ENCODE data around the gene ZNF609. TPM values are rescaled to one million over a fixed set of nuclear protein-coding genes. Genes with fewer than 3 reads are reported as not detected.
A peak's percentile ranks its signal among the peaks of the same experiment; 100 is the strongest.

The ZNF609 gene
- total and polyA plus RNA-seq, 3 donors from 2014 or later, result 48.7 to 75.8 (median 60.5) TPM

DNA sequence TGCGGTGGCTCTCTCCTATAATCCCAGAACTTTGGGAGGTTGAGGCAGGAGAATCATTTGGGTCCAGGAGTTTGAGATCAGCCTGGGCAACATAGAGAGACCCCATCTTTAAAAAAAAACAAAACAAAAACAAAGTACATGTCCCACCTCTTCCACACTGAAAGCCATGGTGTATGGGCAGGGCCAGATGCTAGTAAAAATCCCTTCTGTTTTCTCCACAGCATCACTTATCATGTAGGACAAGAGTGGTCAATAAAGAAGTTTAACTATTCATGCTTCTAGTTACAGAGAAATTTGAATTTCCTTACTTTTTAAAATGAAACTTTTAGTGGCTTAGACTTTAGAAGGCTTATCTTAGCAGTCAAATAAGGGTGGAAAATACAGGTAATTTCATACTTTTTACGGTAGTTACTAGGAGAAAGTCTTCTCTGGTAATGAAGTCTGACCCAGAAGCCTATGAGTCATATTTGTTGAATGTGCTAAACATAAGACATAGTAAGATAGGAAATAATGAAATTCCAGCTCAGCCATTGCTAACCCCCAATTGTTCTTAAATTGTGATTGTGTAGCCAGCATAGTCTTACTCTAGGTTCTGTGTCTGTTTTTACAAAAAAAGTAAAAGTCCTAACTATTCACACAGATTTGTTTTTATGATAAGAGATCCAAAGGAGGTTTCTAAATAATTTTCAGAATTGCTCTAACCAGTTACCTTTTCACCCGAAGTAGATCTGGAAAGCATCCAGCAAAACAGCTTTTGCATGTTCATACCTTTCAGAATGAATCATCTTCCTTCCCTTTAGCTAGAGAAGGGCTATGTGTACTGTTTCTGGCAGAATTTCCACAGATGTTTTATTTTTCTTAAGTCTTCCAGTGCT is 16.4 kb upstream of the ZNF609 start:
- TF ChIP-seq, protein P1, sequence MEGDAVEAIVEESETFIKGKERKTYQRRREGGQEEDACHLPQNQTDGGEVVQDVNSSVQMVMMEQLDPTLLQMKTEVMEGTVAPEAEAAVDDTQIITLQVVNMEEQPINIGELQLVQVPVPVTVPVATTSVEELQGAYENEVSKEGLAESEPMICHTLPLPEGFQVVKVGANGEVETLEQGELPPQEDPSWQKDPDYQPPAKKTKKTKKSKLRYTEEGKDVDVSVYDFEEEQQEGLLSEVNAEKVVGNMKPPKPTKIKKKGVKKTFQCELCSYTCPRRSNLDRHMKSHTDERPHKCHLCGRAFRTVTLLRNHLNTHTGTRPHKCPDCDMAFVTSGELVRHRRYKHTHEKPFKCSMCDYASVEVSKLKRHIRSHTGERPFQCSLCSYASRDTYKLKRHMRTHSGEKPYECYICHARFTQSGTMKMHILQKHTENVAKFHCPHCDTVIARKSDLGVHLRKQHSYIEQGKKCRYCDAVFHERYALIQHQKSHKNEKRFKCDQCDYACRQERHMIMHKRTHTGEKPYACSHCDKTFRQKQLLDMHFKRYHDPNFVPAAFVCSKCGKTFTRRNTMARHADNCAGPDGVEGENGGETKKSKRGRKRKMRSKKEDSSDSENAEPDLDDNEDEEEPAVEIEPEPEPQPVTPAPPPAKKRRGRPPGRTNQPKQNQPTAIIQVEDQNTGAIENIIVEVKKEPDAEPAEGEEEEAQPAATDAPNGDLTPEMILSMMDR (IDR thresholded peaks at IDR 0.05), result no peak
- TF ChIP-seq POLR2A (IDR thresholded peaks at IDR 0.05), result no peak
- Histone ChIP-seq H3K4me1 (no peaks in the 10 kb centered on the region), H3K9me3 (no peaks in the 10 kb centered on the region), H3K4me3 (no peak overlapping the region), H3K27ac (no peak overlapping the region), H3K27me3 (no peaks in the 10 kb centered on the region), H3K36me3 (ENCODE audit: low read depth, missing control alignments) (no peaks in the 10 kb centered on the region)
- intact Hi-C loops (cut with DNase I; ENCODE audit: low total_unique reads), result no loop called here
- DNase-seq, result no peak
- WGBS, 2 donors, result 76 to 82% methylated on average over 3 of the region's 3 CpGs

DNA sequence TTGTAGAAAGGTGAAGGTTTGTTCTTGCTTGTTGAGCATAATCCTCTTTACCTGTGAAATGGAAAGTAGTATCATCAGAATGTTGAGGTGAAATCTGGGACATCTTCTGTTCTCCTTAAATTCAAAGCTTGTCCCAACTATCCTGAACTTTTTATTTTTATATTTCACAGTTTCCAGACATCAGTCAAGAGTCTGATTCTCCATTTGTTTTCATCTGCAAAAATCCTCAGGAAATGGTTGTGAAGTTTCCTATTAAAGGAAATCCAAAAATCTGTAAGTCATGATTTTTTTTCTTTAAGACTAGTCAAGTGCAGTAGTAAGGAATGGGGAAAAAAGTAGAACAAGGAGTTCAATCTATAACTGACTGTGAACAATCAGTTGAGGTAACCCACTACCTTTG is 15.5 kb upstream of the ZNF609 start:
- no peaks in the 10 kb centered on the region for H3K4me1 ChIP-seq
- no peak overlapping the region for H3K4me3 ChIP-seq
- no peaks in the 10 kb centered on the region for H3K27me3 ChIP-seq
- intact Hi-C loops (cut with DNase I; ENCODE audit: low total_unique reads), result no loop called here
- DNase-seq, result no peak
- TF ChIP-seq, protein P1 (IDR thresholded peaks at IDR 0.05), result no peak
- no peak for TF ChIP-seq POLR2A (IDR thresholded peaks at IDR 0.05)
- H3K27ac ChIP-seq, result no peak overlapping the region
- H3K9me3 ChIP-seq, result no peaks in the 10 kb centered on the region
- H3K36me3 ChIP-seq (ENCODE audit: low read depth, missing control alignments), result no peaks in the 10 kb centered on the region

DNA sequence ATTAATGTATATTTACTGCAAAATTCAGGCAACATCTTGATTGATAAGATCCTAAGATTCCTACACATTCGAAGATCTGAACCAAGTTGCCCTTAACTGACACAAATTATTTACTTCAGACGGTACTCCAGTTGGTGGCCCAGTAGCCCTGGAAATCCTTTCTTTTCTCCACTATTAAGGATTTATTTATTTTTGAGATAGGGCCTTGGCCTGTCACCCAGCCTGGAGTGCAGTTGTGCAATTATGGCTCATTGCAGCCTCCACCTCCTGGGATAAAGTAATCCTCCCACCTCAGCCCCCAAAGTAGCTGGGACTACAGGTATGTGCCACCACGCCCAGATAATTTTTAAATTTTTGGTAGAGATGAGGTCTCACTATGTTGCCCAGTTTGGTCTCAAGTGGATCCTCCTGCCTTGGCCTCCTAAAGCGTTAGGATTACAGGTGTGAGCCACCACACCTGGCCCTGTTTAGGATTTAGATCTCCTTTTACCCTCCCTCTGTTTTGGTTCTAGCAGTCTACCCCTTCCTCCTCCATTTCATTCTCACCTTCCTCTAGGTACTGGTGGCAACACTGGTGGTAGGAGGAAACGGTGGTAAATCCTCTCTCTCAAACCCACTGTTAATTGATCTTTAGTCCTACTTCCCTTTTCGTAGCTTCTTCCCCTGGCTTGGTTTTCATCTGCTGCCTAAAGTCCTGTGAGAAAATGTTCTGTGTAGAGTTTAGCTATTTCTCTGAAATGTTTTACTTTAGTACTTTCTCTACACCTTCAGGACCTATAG is 12.7 kb upstream of the ZNF609 start:
- H3K27ac ChIP-seq, result no peak overlapping the region
- no peak for TF ChIP-seq POLR2A (IDR thresholded peaks at IDR 0.05)
- TF ChIP-seq, protein P1 (IDR thresholded peaks at IDR 0.05), result no peak
- no peak overlapping the region for H3K4me3 ChIP-seq
- no peaks in the 10 kb centered on the region for H3K27me3 ChIP-seq
- no peaks in the 10 kb centered on the region for H3K4me1 ChIP-seq
- no peak for DNase-seq
- intact Hi-C loops (cut with DNase I; ENCODE audit: low total_unique reads), result no loop called here
- no peaks in the 10 kb centered on the region for H3K9me3 ChIP-seq
- 90 to 94% methylated on average over 5 to 6 of the region's 6 CpGs for WGBS, 2 donors
- no peaks in the 10 kb centered on the region for H3K36me3 ChIP-seq (ENCODE audit: low read depth, missing control alignments)

DNA sequence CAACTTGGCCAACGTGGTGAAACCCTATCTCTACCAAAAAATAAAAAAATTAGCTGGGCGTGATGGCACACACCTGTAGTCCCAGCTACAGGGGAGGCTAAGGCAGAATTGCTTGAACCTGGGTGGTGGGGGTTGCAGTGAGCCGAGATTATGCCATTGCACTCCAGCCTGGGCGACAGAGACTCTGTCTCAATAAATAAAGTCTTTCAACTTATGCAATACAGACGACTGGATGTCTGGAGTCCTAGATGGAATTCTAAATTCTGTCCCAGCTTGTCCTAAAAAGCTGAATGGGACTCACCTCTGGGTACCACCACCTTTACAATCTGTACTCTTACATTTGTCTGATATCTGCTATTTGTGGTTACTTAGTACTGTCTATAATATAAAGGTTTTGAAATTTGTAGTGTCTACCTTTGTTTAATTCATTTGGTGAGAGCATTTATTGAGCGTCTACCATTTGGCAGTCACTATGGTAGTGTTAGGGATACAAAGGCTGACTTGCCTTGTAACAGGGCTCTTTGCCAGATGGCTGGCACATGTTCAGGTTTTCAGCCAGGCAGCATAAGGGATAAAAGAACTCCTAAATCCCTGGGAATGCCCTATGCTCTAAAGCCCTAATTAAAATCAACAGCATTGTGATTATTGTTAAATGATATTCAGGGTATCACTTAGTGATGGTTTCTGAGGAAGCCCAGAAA is 7.2 kb upstream of the ZNF609 start:
- DNase-seq, result peak; percentile 38
- TF ChIP-seq, protein P1 (IDR thresholded peaks at IDR 0.05), result no peak
- Histone ChIP-seq H3K36me3 (ENCODE audit: low read depth, missing control alignments) (no peaks in the 10 kb centered on the region), H3K4me3 (no peak overlapping the region), H3K27ac (no peak overlapping the region), H3K9me3 (no peaks in the 10 kb centered on the region), H3K27me3 (no peaks in the 10 kb centered on the region), H3K4me1 (no peaks in the 10 kb centered on the region)
- WGBS, 2 donors, result 68 to 74% methylated on average over 6 of the region's 6 CpGs
- intact Hi-C loops (cut with DNase I; ENCODE audit: low total_unique reads), result no loop called here
